Vagina (tissue), 2 donors: ENCODE measurements around the gene ALB.

Experiments used
- CTCF ChIP-seq, 3 experiments: fragments of 450-650 bp in 2 of 3; fragments of 200-600 bp in 1 of 3; sonication (generic) in 1 of 3; IDR thresholded peaks; one replicate each; pipeline ENCODE4 v1.5.1; 2017 to 2019; ENCODE audit warnings: antibody characterized with exemption in 3 of 3, mild to moderate bottlenecking in 2 of 3, moderate library complexity in 2 of 3
- POLR2A ChIP-seq, 2 donors: fragments of 450-650 bp; IDR thresholded peaks; one replicate each; pipeline ENCODE4 v1.6.1; 2017; ENCODE audit warnings: antibody characterized with exemption in 2 of 2, mild to moderate bottlenecking in 2 of 2, moderate library complexity in 2 of 2

DNA sequence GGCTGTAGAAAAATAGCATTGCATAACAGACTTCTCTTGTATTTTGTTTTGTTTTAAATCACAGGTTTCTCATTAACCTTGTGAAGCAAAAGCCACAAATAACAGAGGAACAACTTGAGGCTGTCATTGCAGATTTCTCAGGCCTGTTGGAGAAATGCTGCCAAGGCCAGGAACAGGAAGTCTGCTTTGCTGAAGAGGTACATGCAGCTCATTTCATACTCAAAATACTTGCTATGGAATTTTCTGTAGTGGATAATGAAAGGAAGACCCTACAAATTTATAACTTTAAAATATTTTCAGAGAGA, 49.6 kb downstream of the ALB start:
- TF ChIP-seq CTCF (IDR thresholded peaks at IDR 0.05) (no peak), POLR2A (IDR thresholded peaks at IDR 0.05) (no peak)
